Measurements from ENCODE around the gene ARV1. TPM values are rescaled to one million over a fixed set of nuclear protein-coding genes. Genes with fewer than 3 reads are reported as not detected.
A peak's percentile ranks its signal among the peaks of the same experiment; 100 is the strongest.
"Not testable (repeated sequence)": the region's sequence is repeated elsewhere in the genome, so short reads cannot be mapped to it uniquely, and the experiment has no call there.

The ARV1 gene
- total RNA-seq, 1 donor from 2014 or later: 14.3 TPM

DNA sequence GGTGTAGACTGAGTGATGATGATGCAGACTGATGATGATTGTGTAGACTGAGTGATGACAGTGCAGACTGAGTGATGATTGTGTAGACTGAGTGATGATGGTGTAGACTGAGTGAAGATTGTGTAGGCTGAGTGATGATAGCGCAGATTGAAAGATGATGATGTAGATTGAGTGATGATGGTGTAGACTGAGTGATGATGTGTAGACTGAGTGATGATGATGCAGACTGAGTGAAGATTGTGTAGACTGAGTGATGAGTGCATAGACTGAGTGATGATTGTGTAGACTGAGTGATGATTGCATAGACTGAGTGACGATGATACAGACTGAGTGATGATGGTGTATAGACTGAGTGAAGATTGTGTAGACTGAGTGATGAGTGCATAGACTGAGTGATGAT, 32.5 kb downstream of the ARV1 start:
- Mint-ChIP-seq H3K4me3 (no peak overlapping the region), H3K36me3 (ENCODE audit: low read depth) (no peaks in the 10 kb centered on the region), H3K27ac (no peak overlapping the region), H3K4me1 (ENCODE audit: low read depth) (no peaks in the 10 kb centered on the region), H3K27me3 (ENCODE audit: insufficient read depth) (peaks cover 3% of the 10 kb centered on the region), H3K9me3 (peaks cover 15% of the 10 kb centered on the region)
- no peak for DNase-seq (ENCODE audit: low spot score)
- intact Hi-C loops (cut with micrococcal nuclease): no loop called here

DNA sequence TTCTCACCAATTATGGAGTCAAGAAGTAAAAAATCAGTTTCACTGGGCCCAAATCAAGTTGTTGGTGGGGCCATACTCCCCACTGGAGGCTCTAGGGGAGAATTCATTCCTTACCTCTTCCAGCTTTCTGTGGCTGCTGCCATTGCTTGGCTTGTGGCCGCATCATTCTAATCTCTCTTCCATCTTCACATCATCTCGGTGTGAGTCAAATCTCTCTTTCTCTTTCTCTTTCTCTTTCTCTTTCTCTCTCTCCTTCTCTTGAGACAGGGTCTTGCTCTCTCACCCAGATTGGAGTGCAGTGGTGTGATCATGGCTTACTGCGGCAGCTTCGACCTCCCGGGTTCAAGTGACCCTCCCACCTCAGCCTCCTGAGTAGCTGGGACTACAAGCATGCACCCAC, 33.1 kb downstream of the ARV1 start:
- H3K36me3 Mint-ChIP-seq (ENCODE audit: low read depth): no peaks in the 10 kb centered on the region
- H3K4me1 Mint-ChIP-seq (ENCODE audit: low read depth): no peaks in the 10 kb centered on the region
- DNase-seq (ENCODE audit: low spot score): no peak
- H3K27me3 Mint-ChIP-seq (ENCODE audit: insufficient read depth): no peaks in the 10 kb centered on the region
- H3K9me3 Mint-ChIP-seq: peaks cover 9% of the 10 kb centered on the region
- no peak overlapping the region for H3K27ac Mint-ChIP-seq
- no peak overlapping the region for H3K4me3 Mint-ChIP-seq
- intact Hi-C loops (cut with micrococcal nuclease): no loop called here

DNA sequence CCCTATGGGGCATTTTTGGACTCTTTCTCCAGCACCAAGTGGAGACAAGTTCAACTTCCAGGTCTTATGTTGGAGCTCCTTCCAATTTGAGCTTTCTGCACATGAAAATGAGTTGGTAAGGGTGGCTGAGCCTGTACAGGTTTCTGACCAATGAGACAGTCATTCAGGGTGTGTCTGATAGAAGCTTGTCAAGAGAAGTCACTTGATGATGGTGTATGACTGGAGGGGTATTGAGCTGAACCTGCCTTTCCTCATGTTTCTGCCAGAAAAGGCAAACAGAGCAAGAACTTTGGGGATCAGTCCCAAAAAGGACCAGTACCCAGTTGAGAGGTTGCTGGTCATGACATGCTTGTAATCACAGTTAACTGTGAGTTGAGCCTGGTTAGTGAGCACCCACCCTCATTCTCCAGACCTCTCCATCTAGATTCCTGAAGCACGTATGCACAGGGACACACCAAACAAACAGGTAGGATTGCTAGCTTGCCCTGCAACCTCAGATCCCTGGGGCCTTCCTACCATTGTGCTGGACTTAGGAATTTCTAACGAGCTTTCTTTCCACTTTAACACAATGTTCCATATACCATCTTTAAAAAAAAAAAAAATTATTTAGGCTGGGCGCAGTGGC, 34.6 kb downstream of the ARV1 start:
- H3K27me3 Mint-ChIP-seq (ENCODE audit: insufficient read depth): no peaks in the 10 kb centered on the region
- no peaks in the 10 kb centered on the region for H3K4me1 Mint-ChIP-seq (ENCODE audit: low read depth)

DNA sequence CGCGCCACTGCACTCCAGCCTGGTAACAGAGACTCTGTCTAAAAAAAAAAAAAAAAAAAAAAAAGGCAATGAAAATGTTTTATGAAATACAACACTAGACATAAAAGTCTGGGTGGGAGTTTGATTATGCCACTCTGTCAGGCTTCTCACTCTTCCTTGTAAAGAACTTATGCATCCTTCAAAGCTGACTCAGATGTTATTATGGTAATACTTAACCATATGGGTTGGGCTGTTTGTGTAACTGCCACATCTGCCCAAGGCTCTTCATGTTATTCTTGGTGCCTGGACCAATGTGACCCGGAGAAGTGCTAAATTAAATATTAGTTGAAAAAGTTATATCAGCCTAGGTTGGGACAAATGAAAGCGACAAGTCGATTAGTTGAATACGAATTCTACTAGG, 37.3 kb downstream of the ARV1 start:
- Mint-ChIP-seq H3K27me3 (ENCODE audit: insufficient read depth) (no peaks in the 10 kb centered on the region), H3K9me3 (no peaks in the 10 kb centered on the region), H3K4me1 (ENCODE audit: low read depth) (peaks cover 14% of the 10 kb centered on the region), H3K4me3 (no peak overlapping the region), H3K36me3 (ENCODE audit: low read depth) (peaks cover 6% of the 10 kb centered on the region), H3K27ac (no peak overlapping the region)
- no peak for DNase-seq (ENCODE audit: low spot score)
- intact Hi-C loops (cut with micrococcal nuclease): no loop called here

More for the DNA sequence above, 34.6 kb downstream of the ARV1 start:
- Mint-ChIP-seq H3K27ac (no peak overlapping the region), H3K9me3 (no peaks in the 10 kb centered on the region), H3K4me3 (no peak overlapping the region), H3K36me3 (ENCODE audit: low read depth) (peaks cover 3% of the 10 kb centered on the region)
- intact Hi-C loops (cut with micrococcal nuclease): no loop called here
- no peak for DNase-seq (ENCODE audit: low spot score)

DNA sequence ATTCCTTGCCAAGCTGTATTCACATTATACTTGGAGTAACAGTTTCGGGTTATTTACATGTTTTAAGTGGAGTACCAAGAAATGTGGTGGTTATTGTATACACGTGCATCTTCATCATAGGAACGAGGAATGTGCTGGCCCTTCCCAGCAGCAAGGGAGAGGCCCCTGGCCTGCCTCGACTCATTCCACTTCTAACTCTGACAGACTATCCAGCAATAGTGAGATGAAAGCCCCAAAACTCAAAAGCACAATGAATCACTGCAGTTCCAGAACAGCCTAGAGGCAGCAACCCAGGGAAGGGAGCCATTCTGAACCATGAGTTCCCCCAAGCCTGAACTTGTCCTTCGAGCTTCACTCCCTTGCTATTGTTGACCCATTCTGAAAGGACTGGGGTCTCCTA, 38.1 kb downstream of the ARV1 start:
- Mint-ChIP-seq H3K27me3 (ENCODE audit: insufficient read depth) (no peaks in the 10 kb centered on the region), H3K27ac (no peak overlapping the region), H3K36me3 (ENCODE audit: low read depth) (peaks cover 6% of the 10 kb centered on the region), H3K9me3 (no peaks in the 10 kb centered on the region), H3K4me1 (ENCODE audit: low read depth) (peaks cover 21% of the 10 kb centered on the region), H3K4me3 (no peak overlapping the region)
- intact Hi-C loops (cut with micrococcal nuclease): no loop called here
- DNase-seq (ENCODE audit: low spot score): no peak

DNA sequence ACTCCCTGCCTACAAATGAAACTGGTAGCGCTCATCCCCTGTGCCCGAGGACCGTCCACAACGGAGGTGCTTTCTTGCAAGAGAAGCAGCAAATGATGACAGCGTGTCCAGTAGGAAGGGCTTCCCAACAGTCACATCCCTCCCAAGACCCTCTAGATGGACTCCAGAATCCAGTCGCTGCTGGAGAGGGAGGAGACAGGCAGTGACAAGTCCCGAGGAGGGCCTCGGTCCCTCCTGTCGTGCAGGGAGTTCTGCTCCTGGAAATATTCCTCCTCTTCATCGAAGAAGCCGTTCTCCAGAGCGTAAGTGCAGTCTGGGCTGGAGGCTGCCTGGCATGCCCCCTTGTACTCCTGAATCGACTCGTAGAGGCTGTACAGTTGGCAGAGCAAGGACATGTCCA, 40.8 kb downstream of the ARV1 start:
- Mint-ChIP-seq H3K4me3 (no peak overlapping the region), H3K27ac (no peak overlapping the region), H3K27me3 (ENCODE audit: insufficient read depth) (no peaks in the 10 kb centered on the region), H3K4me1 (ENCODE audit: low read depth) (peaks cover 22% of the 10 kb centered on the region), H3K9me3 (no peaks in the 10 kb centered on the region), H3K36me3 (ENCODE audit: low read depth) (peaks cover 6% of the 10 kb centered on the region)
- intact Hi-C loops (cut with micrococcal nuclease): no loop called here
- no peak for DNase-seq (ENCODE audit: low spot score)

DNA sequence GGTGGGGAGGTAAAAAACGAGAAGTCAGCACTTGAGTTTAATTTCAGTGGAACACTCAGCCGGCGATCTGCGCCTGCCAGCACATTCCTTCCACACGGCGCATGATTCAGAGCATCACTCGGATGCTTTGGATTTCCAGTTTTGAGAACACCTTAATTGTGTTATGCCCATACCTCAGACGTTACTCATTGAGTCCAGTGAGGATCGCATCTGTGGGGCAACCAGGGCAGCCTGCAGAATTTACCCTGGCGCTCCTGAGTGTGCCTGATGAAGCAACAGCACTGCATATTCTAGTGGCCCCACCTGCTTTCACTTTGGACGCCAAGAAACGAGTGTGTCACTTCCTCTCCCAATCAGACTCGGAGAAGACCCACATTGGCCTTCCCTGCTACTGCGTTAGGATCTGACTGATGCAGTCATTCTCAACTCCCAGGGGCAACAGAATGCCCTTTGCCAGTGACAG, 41.3 kb downstream of the ARV1 start:
- Mint-ChIP-seq H3K36me3 (ENCODE audit: low read depth) (peaks cover 6% of the 10 kb centered on the region), H3K27me3 (ENCODE audit: insufficient read depth) (no peaks in the 10 kb centered on the region), H3K4me1 (ENCODE audit: low read depth) (peaks cover 22% of the 10 kb centered on the region), H3K27ac (no peak overlapping the region), H3K4me3 (peak overlapping the region; percentile 54), H3K9me3 (no peaks in the 10 kb centered on the region)
- no peak for DNase-seq (ENCODE audit: low spot score)
- intact Hi-C loops (cut with micrococcal nuclease): no loop called here

DNA sequence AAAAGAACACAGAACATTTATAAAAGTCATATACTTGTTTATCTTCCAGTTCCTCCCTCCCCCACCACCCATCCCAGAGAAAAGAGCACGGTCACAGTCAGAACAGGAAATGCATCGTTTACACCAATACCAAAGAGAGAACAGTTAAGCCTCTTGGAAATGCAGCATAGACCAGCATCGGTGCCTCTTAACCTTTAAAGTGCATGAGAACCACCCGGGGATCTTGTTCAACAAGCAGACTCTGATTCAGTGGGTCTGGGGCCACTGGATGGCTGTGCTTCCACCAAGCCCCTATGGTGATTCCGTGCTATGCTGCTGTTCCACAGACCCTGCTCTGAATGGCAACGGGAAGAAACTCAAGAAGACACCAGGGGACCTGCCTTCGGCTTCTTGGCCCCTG, 41.9 kb downstream of the ARV1 start:
- no peak for DNase-seq (ENCODE audit: low spot score)
- H3K27me3 Mint-ChIP-seq (ENCODE audit: insufficient read depth): no peaks in the 10 kb centered on the region
- no peaks in the 10 kb centered on the region for H3K9me3 Mint-ChIP-seq
- H3K4me1 Mint-ChIP-seq (ENCODE audit: low read depth): peaks cover 22% of the 10 kb centered on the region
- intact Hi-C loops (cut with micrococcal nuclease): no loop called here
- peak overlapping the region; percentile 34 for H3K4me3 Mint-ChIP-seq
- peaks cover 6% of the 10 kb centered on the region for H3K36me3 Mint-ChIP-seq (ENCODE audit: low read depth)
- no peak overlapping the region for H3K27ac Mint-ChIP-seq

DNA sequence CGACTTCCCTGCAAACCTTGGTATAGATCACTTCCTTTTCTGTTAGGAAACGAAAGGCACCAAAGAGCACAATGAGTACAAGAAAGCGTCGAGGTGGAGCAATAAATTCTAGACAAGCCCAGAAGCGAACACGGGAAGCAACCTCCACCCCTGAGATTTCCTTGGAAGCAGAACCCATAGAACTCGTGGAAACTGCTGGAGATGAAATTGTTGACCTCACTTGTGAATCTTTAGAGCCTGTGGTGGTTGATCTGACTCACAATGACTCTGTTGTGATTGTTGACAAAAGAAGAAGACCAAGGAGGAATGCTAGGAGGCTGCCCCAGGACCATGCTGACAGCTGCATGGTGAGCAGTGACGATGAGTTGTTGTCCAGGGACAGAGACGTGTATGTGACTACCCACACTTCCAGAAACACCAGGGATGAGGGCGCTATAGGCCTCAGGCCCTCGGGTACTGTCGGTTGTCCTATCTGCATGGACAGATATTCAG, 42.7 kb downstream of the ARV1 start:
- Mint-ChIP-seq H3K36me3 (ENCODE audit: low read depth) (peaks cover 6% of the 10 kb centered on the region), H3K9me3 (no peaks in the 10 kb centered on the region), H3K4me1 (ENCODE audit: low read depth) (peaks cover 22% of the 10 kb centered on the region), H3K27me3 (ENCODE audit: insufficient read depth) (no peaks in the 10 kb centered on the region), H3K4me3 (no peak overlapping the region), H3K27ac (no peak overlapping the region)
- intact Hi-C loops (cut with micrococcal nuclease): no loop called here
- DNase-seq (ENCODE audit: low spot score): no peak

DNA sequence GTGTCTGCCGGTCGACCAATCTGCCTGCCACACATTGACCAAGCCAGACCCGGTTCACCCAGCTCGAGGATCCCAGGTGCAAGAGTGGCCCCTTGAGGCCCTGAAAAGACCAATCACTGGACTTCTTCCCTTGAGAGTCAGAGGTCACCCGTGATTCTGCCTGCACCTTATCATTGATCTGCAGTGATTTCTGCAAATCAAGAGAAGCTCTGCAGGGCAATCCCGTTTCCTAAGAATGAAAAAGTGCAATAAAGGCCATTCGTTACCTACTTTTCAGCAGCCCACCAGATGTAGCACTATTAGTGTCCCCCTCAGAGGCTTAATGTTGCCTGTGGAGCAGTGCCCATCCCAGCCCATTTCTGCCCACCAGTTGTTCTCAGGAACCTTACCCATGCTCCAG, 43.6 kb downstream of the ARV1 start:
- H3K36me3 Mint-ChIP-seq (ENCODE audit: low read depth); H3K27ac Mint-ChIP-seq; H3K9me3 Mint-ChIP-seq; DNase-seq (ENCODE audit: low spot score); H3K4me3 Mint-ChIP-seq; H3K27me3 Mint-ChIP-seq (ENCODE audit: insufficient read depth); intact Hi-C loops (cut with micrococcal nuclease): not testable (repeated sequence)
- peaks cover 22% of the 10 kb centered on the region for H3K4me1 Mint-ChIP-seq (ENCODE audit: low read depth)

DNA sequence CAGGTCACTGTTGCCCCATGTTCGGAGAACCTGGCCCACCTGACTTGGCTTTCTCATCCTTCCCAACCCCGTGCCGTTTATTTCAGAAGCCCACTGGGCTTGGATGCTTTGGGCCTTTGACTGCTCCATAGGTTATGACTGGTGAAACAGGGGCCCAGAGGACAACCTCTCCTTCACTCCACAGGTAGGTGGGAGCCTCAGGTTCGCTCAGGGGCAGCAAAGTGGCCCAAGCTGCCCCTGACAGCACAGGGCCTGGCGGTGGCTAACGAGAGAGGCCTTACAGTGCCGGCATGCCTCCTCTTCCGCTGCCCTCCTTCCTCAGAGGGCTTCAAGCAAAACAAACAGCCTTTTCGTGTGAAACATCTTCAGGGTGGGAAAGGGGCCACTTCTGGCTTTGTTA, 44.3 kb downstream of the ARV1 start:
- no peak overlapping the region for H3K4me3 Mint-ChIP-seq
- peaks cover 22% of the 10 kb centered on the region for H3K4me1 Mint-ChIP-seq (ENCODE audit: low read depth)
- no peaks in the 10 kb centered on the region for H3K27me3 Mint-ChIP-seq (ENCODE audit: insufficient read depth)
- H3K36me3 Mint-ChIP-seq (ENCODE audit: low read depth): peaks cover 5% of the 10 kb centered on the region
- H3K27ac Mint-ChIP-seq: no peak overlapping the region
- no peak for DNase-seq (ENCODE audit: low spot score)
- H3K9me3 Mint-ChIP-seq: no peaks in the 10 kb centered on the region
- intact Hi-C loops (cut with micrococcal nuclease): no loop called here

DNA sequence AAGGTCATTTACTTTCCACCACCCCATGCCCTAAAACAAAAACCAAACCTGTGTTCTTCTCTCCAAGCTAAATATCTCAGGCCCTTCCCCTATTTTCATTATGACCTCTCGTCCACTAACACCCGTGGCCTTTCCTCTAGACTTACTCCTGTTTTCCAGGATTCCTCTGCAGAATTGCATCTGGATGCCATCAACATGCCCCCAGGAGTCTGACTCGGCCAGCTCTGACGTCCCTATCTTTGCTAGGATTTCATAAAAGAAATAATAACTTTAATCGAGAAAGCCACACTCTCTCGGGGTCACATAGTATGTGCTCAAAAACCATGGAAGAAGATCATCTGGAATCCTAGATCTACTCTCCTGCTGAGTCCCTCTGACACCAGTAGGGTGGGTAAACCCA, 47.7 kb downstream of the ARV1 start:
- H3K4me3 Mint-ChIP-seq: no peak overlapping the region

DNA sequence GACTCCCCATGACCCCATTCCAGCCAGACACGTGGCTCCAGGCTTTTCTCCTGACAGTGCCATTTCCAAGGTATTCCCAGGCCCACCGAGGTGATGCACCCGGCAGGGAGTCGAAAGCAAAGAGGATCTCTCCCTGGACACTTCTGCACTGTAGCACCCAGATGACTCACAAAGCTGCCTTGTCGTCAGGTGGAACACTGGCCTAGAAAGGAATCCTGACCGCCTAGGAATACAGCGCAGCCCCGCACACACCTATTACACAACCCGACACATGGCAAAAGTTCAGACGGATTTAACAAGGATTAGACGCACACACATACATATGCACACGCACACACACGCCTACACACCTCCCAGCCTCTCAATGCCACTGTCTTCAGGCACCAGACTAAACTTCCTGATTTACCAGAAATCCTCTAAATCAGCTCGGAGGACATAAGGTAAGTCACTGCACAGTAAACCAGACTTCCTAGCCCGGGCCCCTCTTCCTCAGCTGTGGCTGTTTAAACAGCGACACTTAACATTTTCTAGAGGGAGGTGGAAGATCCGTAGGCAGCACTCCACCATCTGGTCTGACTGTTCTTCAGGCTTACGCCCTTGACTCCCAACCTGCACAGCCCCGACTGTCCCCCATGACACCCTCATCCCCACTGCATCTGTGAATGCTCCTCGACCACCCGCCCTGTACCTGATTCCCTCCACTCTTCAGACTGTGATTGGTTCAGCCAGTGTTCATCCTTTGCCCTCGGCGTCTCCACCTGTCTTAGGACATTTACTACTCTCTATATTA, 48.4 kb downstream of the ARV1 start:
- Mint-ChIP-seq H3K9me3 (no peaks in the 10 kb centered on the region), H3K4me3 (no peak overlapping the region), H3K36me3 (ENCODE audit: low read depth) (peaks cover 1% of the 10 kb centered on the region), H3K27me3 (ENCODE audit: insufficient read depth) (peaks cover 1% of the 10 kb centered on the region), H3K4me1 (ENCODE audit: low read depth) (peaks cover 5% of the 10 kb centered on the region), H3K27ac (no peak overlapping the region)
- DNase-seq (ENCODE audit: low spot score): no peak
- intact Hi-C loops (cut with micrococcal nuclease): no loop called here

More for the DNA sequence above, 47.7 kb downstream of the ARV1 start:
- Mint-ChIP-seq H3K9me3 (no peaks in the 10 kb centered on the region), H3K27ac (no peak overlapping the region), H3K36me3 (ENCODE audit: low read depth) (peaks cover 1% of the 10 kb centered on the region), H3K4me1 (ENCODE audit: low read depth) (peaks cover 10% of the 10 kb centered on the region), H3K27me3 (ENCODE audit: insufficient read depth) (peaks cover 1% of the 10 kb centered on the region)
- no peak for DNase-seq (ENCODE audit: low spot score)
- intact Hi-C loops (cut with micrococcal nuclease): no loop called here

All from activated T-helper 1 cell treated with anti-CD3 and anti-CD28 coated beads, Interleukin-12 subunit alpha, Interleukin-12 subunit beta, Interleukin-2, Interleukin-4 antibody, amounts not matched to agents 30 ng/mL and 10 ng/mL and 1 ng/mL, durations not matched to agents 14 hours and 24 hours and 36 hours (primary cell).